Suprapubic skin (tissue), 4 donors: ENCODE data around the gene DLG1.

Experiments used
- EP300 ChIP-seq: sonication (generic); formaldehyde crosslinking; IDR thresholded peaks from one replicate; pipeline ENCODE4 v1.6.1; 2017; ENCODE audit warnings: antibody characterized with exemption
- POLR2A ChIP-seq, 2 donors: fragments of 450-650 bp; IDR thresholded peaks; one replicate each; pipeline ENCODE4 v1.6.1; 2017; ENCODE audit warnings: antibody characterized with exemption in 2 of 2, mild to moderate bottlenecking in 2 of 2, moderate library complexity in 2 of 2
- POLR2AphosphoS5 ChIP-seq, 3 donors: sonication (generic); formaldehyde crosslinking; IDR thresholded peaks; one replicate each; pipeline ENCODE4 v1.6.1; 2017; ENCODE audit warnings: antibody characterized with exemption in 3 of 3
- TF ChIP-seq, protein P1 (sequence below), 2 donors: fragments of 200-600 bp in 1 of 2; fragments of 450-650 bp in 1 of 2; sonication (generic) in 1 of 2; IDR thresholded peaks; one replicate each; pipeline ENCODE4 v1.5.1; 2016 to 2019; ENCODE audit warnings: antibody characterized with exemption in 2 of 2, mild to moderate bottlenecking in 1 of 2, moderate library complexity in 1 of 2

GRCh38 chr3:197262709-197263108, 35.7 kb downstream of the DLG1 start:
- TF ChIP-seq POLR2A (IDR thresholded peaks at IDR 0.05) (no peak), POLR2AphosphoS5 (IDR thresholded peaks at IDR 0.05) (no peak), EP300 (no peak)
- TF ChIP-seq, protein P1, sequence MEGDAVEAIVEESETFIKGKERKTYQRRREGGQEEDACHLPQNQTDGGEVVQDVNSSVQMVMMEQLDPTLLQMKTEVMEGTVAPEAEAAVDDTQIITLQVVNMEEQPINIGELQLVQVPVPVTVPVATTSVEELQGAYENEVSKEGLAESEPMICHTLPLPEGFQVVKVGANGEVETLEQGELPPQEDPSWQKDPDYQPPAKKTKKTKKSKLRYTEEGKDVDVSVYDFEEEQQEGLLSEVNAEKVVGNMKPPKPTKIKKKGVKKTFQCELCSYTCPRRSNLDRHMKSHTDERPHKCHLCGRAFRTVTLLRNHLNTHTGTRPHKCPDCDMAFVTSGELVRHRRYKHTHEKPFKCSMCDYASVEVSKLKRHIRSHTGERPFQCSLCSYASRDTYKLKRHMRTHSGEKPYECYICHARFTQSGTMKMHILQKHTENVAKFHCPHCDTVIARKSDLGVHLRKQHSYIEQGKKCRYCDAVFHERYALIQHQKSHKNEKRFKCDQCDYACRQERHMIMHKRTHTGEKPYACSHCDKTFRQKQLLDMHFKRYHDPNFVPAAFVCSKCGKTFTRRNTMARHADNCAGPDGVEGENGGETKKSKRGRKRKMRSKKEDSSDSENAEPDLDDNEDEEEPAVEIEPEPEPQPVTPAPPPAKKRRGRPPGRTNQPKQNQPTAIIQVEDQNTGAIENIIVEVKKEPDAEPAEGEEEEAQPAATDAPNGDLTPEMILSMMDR (IDR thresholded peaks at IDR 0.05) = no peak
